ENCODE measurements around the gene NFYC. TPM values are rescaled to one million over a fixed set of nuclear protein-coding genes. Genes with fewer than 3 reads are reported as not detected.
A peak's percentile ranks its signal among the peaks of the same experiment; 100 is the strongest.

NFYC gene
- total RNA-seq, 1 donor from 2014 or later, result 101 TPM

- Mint-ChIP-seq H3K9me3 (no peaks in the 10 kb centered on the region), H3K27me3 (ENCODE audit: low read depth) (no peaks in the 10 kb centered on the region), H3K36me3 (peaks cover 30% of the 10 kb centered on the region), H3K27ac (no peak overlapping the region), H3K4me3 (no peak overlapping the region), H3K4me1 (no peaks in the 10 kb centered on the region)
- TF ChIP-seq, protein P1, sequence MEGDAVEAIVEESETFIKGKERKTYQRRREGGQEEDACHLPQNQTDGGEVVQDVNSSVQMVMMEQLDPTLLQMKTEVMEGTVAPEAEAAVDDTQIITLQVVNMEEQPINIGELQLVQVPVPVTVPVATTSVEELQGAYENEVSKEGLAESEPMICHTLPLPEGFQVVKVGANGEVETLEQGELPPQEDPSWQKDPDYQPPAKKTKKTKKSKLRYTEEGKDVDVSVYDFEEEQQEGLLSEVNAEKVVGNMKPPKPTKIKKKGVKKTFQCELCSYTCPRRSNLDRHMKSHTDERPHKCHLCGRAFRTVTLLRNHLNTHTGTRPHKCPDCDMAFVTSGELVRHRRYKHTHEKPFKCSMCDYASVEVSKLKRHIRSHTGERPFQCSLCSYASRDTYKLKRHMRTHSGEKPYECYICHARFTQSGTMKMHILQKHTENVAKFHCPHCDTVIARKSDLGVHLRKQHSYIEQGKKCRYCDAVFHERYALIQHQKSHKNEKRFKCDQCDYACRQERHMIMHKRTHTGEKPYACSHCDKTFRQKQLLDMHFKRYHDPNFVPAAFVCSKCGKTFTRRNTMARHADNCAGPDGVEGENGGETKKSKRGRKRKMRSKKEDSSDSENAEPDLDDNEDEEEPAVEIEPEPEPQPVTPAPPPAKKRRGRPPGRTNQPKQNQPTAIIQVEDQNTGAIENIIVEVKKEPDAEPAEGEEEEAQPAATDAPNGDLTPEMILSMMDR (IDR thresholded peaks at IDR 0.05; ENCODE audit: unreplicated experiment), result no peak
- no peak for DNase-seq (ENCODE audit: low spot score in 2 of 2, unreplicated experiment in 2 of 2)
These were observed 67.3 kb downstream of the NFYC start for GRCh38 chr1:40758578-40759343.

DNA sequence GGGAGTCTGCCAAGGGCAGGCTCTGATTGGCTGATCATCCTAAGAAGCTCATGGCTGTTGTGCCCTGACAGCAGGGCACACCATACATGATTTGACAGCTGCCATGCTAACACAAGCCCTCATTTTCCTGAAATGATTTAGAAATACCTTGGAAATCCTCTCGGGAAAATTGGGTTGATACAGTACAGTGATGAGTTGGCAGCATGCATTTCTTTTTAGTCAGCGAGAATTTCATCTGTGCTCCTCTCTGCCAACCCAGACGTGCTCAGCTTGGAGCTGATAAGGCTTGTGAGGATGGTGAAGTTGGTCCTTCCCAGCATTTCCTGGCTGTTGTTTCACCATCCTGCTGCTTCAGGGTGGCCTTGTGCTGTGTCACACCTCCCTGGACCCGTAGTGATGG, 69.5 kb downstream of the NFYC start:
- TF ChIP-seq, protein P1 (IDR thresholded peaks at IDR 0.05; ENCODE audit: unreplicated experiment), result no peak
- Mint-ChIP-seq H3K36me3 (peaks cover 40% of the 10 kb centered on the region), H3K27ac (no peak overlapping the region), H3K4me1 (no peaks in the 10 kb centered on the region), H3K4me3 (no peak overlapping the region), H3K27me3 (ENCODE audit: low read depth) (no peaks in the 10 kb centered on the region), H3K9me3 (no peaks in the 10 kb centered on the region)
- no peak for DNase-seq (ENCODE audit: low spot score in 2 of 2, unreplicated experiment in 2 of 2)

- peaks cover 46% of the 10 kb centered on the region for H3K36me3 Mint-ChIP-seq
These were observed 70.8 kb downstream of the NFYC start for GRCh38 chr1:40762144-40762923.

DNA sequence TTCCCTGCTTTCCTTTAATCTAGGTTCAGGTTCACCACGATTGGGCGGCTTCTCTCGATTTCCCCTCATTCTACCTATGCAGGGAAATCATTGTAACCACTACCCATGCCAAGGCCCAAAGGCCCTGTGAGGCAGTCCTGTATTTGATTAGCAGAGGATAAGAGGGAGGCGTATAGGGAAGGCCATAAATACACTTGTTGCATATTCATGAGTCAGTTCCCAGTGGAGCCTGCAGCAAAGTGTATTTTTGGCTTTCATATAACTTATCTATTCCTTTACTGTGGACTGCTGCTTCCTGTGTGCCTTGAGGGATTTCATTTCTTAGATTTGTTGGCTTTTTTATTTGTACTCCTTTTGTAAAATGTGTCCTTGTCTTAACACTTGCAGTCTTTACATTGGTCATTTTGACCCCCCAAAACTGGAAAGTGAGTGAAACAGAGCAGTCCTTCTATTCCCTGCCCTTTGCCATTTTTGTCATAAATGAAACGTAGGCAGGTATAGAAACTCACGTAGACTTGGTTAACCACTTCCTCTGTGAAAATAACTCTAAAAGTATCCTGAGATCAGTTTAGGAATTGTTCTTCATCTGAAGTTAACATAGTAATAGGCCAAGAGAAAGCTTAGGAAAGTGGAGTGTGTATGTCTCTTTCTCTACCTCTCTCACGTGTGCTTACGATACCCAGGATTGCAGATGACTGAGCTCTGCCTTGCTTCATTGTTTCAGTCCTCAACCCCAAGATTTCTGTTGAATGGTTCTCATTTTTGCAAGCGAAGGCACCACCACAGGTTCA, 72.4 kb downstream of the NFYC start:
- Mint-ChIP-seq H3K4me3 (no peak overlapping the region), H3K36me3 (peaks cover 55% of the 10 kb centered on the region), H3K9me3 (no peaks in the 10 kb centered on the region), H3K27ac (no peak overlapping the region), H3K4me1 (peaks cover 1% of the 10 kb centered on the region), H3K27me3 (ENCODE audit: low read depth) (no peaks in the 10 kb centered on the region)
- TF ChIP-seq, protein P1 (IDR thresholded peaks at IDR 0.05; ENCODE audit: unreplicated experiment), result no peak
- no peak for DNase-seq (ENCODE audit: low spot score in 2 of 2, unreplicated experiment in 2 of 2)

More at GRCh38 chr1:40762144-40762923, 70.8 kb downstream of the NFYC start:
- no peaks in the 10 kb centered on the region for H3K9me3 Mint-ChIP-seq
- TF ChIP-seq, protein P1 (IDR thresholded peaks at IDR 0.05; ENCODE audit: unreplicated experiment), result no peak
- DNase-seq (ENCODE audit: low spot score in 2 of 2, unreplicated experiment in 2 of 2), result no peak
- H3K4me1 Mint-ChIP-seq, result peaks cover 1% of the 10 kb centered on the region
- no peak overlapping the region for H3K4me3 Mint-ChIP-seq
- no peaks in the 10 kb centered on the region for H3K27me3 Mint-ChIP-seq (ENCODE audit: low read depth)
- H3K27ac Mint-ChIP-seq, result no peak overlapping the region

- no peak overlapping the region for H3K4me3 Mint-ChIP-seq
- peak overlapping the region; percentile 4 for H3K27ac Mint-ChIP-seq
- DNase-seq (ENCODE audit: low spot score in 2 of 2, unreplicated experiment in 2 of 2), result no peak
- H3K27me3 Mint-ChIP-seq (ENCODE audit: low read depth), result no peaks in the 10 kb centered on the region
- peaks cover 54% of the 10 kb centered on the region for H3K36me3 Mint-ChIP-seq
- H3K9me3 Mint-ChIP-seq, result no peaks in the 10 kb centered on the region
- peaks cover 1% of the 10 kb centered on the region for H3K4me1 Mint-ChIP-seq
- TF ChIP-seq, protein P1 (IDR thresholded peaks at IDR 0.05; ENCODE audit: unreplicated experiment), result no peak
These were observed 73.5 kb downstream of the NFYC start for GRCh38 chr1:40764981-40765380.
